NAMALWA (cell line): Measurements from ENCODE around the gene BTBD6.
"Not testable (repeated sequence)": the region's sequence is repeated elsewhere in the genome, so short reads cannot be mapped to it uniquely, and the experiment has no call there.

Source experiments
- DNase-seq: peaks from one replicate; pipeline ENCODE4 v3.0.0-alpha.2; 2015; ENCODE audit warnings: low spot score

The BTBD6 gene

DNA sequence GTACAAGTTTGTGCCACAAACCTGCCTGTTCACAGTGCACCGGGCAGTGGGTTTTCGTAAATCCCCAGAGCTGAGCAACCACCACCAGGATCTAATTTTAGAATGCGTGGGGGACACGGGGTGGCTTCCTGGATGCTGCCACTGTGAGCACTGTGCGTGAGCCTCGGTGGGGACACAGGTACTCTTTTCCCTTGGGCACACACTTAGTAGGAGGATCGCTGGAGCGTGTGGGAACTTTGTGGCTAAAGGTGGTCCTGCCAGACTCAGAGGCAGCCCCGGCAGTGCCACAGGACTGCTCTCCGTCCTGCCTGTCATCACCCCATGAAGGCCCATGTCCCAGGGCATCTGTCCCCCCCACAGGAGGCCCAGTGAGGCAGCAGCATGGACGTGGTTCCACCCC, 21.1 kb downstream of the BTBD6 start:
- no peak for DNase-seq

DNA sequence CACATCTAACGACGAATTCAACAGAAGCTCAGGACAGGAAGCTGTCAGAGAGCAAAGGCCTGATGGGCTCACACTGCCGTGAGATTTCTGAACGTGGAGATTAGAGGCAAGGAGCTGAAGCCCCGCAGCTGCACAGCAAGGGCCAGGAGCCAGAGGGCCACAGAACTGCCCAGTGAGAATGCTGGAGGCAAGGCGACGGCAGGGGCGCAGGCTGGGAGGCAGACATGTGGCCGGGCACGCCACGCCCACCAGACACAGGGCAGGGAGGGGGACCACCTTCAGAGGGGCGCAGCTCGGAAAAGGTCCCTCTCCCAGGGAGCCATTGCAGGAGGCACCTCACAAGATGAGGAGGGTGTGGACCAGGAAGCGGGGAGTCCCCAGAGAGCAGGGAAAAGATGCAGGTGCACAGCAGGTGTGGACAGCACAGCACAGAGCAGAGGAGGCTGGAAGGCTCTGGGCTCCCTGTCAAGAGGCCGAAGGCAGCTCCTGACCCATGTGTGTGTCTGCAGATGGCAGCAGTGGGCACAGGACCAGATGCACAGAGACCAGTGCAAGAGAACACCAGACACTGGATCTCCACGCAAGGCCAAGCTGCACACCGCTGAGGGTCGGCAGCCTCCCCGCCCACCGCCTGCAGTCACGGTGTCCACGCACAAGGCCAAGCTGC, 23.0 kb downstream of the BTBD6 start:
- DNase-seq: no peak

DNA sequence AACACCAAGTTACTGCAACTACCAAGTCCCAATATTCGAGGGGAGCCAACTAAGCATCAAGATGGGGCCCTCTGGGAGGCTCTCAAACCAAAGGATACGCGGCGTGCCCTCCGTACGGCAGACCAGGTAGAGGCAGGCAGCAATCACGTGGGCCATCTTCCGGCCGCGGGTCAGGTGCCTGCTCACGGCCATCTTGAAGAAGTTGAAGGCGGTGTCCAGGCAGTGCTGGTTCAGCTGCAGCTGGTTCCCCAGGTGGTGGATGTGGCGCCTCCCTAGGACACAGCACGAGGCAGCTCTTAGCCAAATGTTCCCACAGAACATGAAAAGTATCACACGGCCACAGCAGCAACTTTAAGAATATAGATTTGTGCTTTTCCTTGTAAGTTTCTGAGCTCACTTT, 24.3 kb downstream of the BTBD6 start:
- no peak for DNase-seq

DNA sequence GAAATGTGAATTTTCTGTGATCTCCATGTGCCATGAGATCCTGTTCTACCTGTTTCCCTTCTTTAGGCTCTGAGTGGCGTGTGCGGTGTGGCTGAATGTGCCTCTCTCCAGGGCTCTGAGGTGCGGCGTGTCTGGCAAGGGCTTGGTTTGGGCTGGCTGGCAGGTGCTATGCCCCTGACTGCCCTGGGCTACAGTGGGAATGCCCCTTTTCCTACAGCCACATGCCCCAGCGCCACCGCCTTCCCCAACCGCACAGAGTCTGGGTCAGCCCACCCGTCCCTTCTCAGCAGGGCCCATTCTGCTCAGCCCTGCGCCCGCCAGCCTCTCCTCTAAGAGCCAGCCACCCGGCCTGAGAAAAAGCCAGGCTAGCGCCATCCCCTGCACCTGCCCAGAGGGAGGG, 24.7 kb downstream of the BTBD6 start:
- no peak for DNase-seq

DNA sequence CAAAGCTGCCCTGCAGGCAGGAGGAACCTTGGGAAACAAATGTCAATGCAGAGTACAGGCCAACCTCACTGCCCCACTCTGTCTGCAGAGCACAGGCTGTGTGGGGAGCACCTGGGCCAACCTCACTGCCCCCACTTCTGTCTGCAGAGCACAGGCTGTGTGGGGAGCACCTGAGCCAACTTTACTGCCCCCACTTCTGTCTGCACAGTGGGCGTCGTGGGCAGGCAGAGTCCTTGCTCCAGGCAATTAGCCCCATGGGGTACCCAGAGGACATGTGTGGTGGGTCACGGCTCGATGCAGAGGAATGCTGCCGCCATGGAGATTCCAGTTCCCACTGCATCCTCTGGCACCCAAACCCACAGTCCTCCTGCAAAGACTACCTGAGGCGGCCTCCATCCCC, 26.3 kb downstream of the BTBD6 start:
- no peak for DNase-seq

DNA sequence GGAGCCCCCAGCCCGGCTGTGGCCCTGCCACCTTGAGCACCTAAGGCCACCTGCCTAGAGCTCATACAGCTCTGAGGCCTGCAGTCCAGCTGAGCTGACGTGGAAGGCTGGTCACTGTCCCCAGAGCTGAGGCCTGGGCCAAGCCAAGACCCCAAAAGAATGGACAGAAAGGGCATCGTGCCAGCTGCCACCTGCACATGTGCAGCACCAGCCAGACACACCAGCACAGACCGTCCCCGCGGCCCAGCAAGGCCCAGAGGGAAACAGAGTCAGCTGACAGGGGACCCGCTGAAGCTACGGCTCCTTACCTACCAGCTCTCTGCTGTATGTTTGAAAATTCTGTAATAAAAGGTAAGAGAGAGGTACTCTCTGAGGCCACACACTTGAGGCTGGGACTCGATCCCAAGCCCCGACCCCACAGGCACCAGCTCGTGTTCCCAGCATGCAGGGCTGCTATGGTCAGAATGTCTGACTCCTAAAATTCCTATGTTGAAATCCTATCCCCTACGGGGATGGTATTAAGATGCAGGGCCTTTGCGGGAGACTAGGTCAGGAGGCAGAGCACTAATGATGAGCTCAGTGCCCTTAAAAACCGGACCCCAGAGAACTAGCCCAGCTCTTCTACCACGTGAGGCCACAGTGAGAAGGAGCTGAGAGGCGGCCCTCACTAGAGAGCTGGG, 27.1 kb downstream of the BTBD6 start:
- no peak for DNase-seq

DNA sequence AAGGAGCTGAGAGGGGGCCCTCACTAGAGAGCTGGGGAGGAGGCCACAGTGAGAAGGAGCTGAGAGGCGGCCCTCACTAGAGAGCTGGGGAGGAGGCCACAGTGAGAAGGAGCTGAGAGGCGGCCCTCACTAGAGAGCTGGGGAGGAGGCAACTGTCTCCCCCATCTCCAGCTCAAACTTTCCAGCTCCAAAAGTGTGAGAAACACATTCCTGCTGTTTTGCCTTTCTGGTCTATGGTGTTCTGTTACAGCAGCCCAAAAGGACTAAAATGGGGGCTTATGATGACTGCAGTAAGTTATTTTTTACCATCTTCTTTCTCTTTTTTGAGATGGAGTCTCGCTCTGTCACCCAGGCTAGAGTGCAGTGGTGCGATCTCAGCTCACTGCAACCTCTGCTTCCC, 29.1 kb downstream of the BTBD6 start:
- DNase-seq: not testable (repeated sequence)

DNA sequence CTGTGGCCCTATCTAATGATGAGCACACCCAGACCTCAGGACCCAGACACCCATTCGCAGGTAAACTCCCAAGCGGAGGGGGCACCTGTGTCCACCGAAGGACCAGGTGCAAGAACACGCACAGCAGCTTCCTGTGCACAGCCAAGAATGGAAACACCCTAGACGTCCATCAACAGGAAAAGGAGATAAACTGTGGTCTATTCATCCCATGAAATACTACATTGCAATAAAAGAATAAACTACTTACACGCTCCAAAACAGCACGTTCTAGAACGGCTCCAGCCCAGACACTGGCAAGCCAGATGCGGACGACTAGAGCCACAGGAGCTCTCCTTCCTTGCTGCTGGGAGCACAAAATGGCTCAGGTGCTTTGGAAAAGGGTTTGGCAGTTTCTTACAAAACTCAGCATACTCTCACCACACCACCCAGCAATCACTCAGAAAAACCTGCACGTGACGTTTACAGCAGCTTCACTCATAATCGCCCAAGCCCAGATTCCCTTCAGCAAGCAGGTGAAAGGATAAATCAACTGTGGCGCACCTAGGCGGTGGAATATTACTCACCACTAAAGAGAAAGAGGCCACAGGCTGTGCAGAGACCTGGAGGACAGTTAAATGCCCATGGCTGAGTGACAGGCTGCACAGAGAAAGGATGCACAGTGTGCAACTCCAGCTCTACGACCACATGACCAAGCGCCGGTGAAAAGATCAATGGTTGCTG, 31.5 kb downstream of the BTBD6 start:
- no peak for DNase-seq

DNA sequence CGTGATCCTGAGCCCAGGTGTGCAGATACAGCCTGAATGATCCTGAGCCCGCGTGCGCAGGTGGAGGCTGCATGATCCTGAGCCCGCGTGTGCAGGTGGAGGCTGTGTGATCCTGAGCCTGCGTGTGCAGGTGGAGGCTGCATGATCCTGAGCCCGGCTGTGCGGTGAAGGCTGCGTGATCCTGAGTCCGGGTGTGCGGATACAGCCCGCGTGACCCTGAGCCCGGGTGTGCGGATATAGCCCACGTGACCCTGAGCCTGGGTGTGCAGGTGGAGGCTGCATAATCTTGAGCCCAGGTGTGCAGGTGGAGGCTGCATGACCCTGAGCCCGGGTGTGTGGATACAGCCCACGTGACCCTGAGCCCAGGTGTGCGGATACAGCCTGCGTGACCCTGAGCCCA, 32.2 kb downstream of the BTBD6 start:
- no peak for DNase-seq

DNA sequence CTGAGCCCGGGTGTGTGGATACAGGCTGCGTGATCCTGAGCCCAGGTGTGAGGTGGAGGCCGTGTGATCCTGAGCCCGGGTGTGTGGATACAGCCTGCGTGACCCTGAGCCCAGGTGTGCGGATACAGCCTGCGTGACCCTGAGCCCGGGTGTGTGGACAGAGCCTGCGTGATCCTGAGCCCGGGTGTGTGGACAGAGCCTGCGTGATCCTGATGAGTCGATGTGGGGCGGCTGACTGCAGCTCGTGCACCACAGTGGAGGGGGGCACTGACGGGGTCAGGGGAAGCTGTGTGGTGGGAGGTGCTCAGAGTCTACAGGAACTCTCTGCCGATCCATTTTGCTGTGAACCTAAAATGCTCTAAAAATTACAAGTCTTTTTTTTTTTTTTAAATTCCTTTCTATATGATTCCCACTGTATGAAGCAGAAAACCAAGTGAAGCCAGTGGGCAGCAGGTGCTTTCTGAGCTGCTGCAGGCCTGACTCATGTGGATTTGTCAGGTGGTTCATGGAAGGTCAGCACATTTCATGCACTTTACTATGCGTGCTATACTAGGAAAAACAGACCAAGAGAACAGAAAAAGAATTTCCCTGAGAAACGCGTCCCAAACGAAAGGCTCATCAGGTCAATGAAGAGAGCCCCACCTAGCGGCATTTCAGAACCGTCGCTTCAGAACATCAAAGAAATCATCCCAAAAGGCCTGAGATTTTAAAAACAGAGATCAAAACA, 33.2 kb downstream of the BTBD6 start:
- DNase-seq: peak; percentile 64

DNA sequence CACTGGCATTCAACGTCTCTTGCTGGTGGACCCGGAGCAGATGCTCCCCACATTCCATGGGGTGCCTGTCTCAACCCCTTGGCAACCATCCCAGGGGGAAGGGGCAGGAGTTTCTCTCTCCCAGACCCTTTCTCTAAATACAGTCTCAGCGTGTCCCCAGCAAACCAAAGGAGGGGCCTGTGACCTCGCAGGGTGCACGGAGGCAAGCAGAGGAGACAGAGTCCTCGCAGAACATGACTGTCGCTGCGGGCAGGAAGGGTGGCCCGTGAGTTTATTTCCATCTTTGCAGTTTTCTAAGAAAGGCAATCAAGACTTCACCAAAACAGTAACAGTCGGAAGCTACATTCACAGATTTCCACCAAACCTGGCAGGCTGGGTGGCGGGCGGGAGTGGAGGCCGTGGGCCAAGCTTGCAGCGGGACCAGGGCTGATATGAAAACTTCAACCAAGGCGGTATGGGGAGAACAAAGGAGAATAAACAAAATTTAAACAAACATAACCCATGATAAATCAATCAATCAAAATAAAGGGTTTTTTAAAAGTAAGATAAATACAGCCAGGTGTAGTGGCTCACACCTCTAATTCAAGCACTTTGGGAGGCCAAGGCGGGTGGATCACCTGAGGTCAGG, 33.9 kb downstream of the BTBD6 start:
- no peak for DNase-seq

DNA sequence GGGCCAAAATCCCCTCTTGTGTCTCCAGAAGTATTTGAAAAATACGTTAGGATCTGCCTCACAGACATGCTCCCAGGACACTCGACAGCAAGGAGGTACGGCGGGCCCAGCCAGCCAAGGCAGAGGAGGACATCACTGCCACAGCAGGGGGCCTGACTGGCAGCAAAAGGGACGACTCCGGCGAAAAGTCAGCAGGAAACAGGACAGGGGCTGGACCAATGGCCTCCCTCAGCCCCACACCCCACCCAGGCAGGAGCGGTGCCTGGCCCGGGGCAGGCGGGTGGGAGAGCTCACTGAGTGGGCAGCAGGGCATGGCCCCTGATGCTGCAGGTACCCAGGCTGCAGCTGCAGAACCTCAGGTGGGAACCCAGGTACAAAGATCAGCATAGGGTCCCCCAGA, 34.7 kb downstream of the BTBD6 start:
- DNase-seq: no peak

DNA sequence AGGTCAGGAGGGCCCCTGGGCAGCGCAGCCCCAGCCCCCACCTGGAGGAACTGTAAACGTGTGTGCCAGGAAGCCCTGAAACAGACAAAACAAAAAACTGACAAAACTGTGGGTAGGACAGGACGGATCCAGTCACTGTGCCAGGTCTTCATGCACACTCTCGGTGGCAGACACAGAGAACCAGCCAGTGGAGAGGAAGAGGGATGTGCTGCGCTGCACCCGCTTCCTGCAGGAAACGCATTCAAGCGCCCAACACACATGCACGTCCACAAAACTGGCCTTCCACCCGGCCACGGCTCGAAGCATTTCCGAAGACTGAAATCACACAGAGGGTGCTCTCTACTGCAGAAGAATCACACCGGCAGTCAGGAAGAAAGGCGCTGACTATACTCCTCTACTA, 35.6 kb downstream of the BTBD6 start:
- DNase-seq: no peak

DNA sequence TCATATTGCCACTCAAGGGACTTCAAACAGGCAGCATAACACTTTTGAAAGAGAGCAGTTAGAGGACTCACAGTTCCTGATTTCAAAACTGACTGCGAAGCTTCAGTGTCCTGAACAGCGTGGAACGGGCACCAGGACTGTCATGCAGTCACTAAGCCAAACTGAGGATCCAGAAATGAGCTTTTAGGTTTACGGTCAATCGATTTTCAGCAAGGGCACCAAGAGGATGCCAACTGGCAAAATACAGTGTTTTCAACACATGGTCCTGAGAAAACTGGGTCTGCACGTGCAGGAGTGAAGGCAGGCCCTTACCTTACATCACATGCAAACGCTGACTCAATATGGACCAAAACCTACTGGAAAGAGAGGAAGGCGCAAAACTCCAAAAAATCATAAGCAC, 36.8 kb downstream of the BTBD6 start:
- no peak for DNase-seq

DNA sequence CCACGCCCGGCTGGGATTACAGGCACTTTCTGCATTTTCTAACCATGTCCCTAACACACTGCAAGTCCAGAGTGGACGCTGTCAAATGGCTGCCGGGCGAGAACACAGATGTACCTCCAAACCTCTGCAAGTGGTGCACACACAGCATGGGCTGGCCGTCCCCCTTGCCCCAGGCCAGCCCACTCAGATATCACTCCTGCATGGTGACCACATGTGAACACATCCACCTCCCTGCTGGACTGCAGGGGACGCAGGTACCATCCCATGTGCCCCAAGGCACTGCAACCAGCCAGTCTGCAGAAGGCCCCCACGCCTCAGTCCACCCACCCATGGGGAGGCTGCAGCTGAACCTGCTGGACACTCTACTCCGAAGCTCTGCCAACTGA, 38.4 kb downstream of the BTBD6 start:
- DNase-seq: no peak

DNA sequence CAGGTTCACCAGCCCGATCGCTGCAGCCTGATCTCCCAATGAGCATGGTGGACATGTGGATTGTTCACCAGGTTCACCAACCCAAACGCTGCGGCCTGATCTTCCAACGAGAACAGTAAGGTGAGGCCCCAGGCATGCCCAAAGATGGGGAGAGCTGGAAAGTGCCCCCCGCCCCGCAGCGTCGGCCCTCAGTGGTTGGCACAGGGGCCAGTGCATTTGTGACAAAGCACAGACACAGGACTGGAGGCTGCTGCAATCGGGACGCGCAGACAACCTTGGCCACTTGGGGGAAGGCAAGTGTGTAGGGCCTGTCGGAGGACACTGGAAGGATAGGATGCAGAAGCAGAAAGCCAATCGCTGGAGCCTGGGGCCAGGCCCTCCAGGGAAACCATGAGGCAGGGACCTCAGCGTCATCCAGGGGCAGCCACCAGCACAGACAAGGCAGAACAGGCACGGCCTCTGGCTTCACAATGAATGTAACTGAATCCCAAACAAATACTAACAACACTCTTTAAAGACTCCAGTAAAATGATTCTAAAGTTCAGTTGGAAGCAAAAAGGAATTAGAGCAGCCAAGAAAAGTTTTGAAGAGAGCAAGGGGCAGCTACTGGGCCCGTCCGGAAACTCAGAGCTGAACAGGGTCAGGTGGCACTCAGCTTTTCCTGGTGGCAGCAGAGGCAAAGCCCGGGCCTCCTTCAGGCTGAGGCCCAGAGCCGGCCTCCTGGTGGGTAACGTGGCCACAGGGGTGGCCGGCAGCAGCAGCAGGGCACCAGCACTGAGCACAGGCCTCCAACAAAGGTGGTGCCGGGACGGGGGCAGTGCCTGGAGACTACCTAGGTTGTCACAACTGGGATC, 39.1 kb downstream of the BTBD6 start:
- no peak for DNase-seq

DNA sequence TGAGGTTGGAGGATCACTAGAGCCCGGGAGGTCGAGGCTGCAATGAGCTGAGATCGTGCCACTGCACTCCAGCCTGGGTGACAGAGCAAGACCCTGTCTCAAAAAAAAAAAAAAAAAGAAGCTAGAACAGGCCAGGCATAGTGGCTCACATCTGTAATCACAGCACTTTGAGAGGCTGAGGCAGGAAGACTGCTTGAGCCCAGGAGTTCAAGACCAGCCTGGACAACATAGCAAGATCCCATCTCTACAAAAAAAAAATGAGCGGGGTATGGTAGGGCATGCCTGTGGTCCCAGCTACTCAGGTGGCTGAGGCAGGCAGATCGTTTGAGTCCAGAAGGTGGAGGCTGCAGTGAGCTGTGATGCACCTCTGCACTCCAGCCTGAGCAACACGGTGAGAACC, 40.6 kb downstream of the BTBD6 start:
- DNase-seq: not testable (repeated sequence)

DNA sequence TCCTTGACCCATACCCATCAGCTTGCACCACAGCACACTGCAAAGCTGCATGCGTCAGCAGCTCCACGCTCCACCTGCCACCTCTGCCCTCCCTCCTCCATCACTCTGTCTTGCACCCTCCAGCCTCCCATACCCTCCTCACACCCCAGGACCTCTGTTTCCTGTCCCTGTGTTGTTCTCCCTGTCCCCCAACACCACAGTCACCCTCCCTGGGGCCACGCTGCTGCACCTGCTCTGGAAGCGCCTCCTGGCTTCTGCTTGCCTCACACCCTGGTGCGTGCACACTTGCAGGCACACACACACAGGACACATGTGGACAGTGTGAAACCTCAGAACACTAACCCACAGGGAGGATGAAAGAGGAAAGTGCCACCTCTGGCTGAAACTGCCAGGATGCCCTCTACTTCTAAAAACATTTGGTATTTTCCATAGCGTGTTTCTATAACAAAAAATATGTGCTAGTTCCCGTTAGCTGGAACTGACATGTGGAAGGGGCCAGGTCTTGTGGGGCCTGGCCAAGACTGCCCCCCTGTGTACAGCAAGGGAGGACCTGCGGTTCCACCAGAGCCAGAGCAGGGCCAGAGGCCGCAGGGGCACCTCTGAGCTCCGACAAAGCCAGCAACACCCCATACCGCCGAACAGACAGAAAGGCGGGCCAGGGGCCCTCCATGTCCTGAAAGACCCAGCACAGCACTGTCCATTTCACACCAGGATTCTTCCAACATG, 42.5 kb downstream of the BTBD6 start:
- DNase-seq: no peak

DNA sequence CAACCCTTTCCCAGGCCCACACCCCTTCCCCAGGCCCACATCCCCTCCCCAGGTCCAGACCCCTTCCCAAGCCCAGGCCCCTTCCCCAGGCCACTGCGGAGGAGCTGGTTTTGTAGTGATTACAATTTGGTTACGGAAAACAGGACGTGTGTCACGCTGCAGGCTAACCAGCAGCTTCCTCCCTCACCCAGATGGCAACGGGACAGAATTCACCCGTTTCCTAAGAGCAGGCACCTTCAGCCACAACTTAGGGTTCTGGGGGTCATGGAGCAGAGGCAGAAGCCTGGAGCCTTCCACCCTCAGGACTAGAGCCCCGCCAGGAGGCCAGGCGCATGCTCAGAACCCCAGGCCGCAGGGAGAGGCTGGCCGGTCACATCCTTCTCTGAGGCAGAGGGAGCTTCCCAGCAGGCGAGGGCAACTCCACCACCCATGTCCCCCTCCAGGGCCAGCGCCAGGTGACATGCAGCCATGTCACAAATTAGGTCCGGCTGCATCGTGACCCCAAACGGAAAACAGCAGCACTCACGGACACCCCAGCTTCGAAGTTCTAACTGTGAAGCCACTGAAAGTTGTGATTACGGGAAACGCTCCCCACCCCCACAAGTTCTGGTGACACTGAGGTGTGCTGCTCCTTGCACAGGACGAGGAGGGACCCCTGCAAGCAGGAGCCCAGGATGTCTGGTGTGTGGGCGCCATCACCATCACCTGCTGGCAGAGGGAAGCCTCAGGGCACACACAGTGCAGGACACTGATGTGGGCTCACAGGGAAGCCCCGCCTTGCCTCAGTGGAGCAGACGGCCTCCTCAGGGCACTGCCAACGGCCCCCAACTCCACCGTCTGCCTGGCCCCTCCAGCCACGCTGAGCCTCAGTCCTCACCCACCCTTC, 44.7 kb downstream of the BTBD6 start:
- no peak for DNase-seq

DNA sequence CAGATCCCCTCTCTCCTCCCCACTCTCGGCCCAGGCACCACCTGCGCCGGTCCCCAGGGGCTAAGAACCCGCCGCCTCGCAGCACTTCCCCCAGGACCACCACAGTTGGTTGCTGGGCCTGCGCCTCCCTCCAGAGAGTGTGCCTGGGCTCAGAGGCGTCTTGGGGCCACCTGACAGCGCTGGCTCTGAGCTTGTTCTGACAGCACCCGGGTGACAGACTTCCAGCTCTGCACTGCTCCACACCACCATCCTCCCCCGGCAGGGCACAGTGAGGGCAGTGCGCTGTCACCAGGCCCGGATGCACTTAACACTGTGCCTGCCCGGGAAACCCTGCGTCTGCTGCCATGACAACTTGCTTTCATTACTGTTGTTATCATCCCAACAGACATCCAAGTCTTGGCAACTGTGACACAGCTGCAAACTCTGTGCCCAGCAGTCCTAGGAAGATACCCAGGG, 45.8 kb downstream of the BTBD6 start:
- peak; percentile 15 for DNase-seq
